Purkinje cell (primary cell): ENCODE data around the gene SHD. TPM values are rescaled to one million over a fixed set of nuclear protein-coding genes. Genes with fewer than 3 reads are reported as not detected.

Source experiments
- polyA plus RNA-seq: library from polyadenylated mRNA; unstranded; fragments of >200 nt; fragmentation: Nextera tagmentation; gene quantifications from 2 replicates; pipeline ENCODE4 v1.2.1, GENCODE V29; 2014

Gene SHD
- 12.3 TPM in 1 of 2 replicates, not detected in the other for polyA plus RNA-seq

GRCh38 chr19:4278419-4279266 is at the start of gene SHD:
TSS of gene SHD (plus strand) at chr19:4279266. CDS start at chr19:4280064, 798 bp downstream.

GRCh38 chr19:4246767-4247593 is 32.1 kb upstream of the SHD start, which contains the start of gene YJU2:
TSS of gene YJU2 (plus strand) at chr19:4247080. CDS start at chr19:4247147, 67 bp downstream.

GRCh38 chr19:4302243-4302640 is 23.2 kb downstream of the SHD start, which contains the start of gene TMIGD2:
TSS of gene TMIGD2 (minus strand) at chr19:4302389. CDS start at chr19:4302385, 4 bp downstream.

GRCh38 chr19:4304538-4305256 is 25.6 kb downstream of the SHD start, which contains the start of gene FSD1:
TSS of gene FSD1 (plus strand) at chr19:4304598. CDS start at chr19:4304747, 149 bp downstream.

GRCh38 chr19:4338441-4339355 is 59.6 kb downstream of the SHD start, which contains the start of gene STAP2:
TSS of gene STAP2 (minus strand) at chr19:4338827. CDS start at chr19:4338753, 74 bp downstream.

Other genes starting within 250 kb of the SHD start
- 1.5 TPM in 2 replicates for gene ZBTB7A, start 212.4 kb upstream of the SHD start, polyA plus RNA-seq
- gene MAP2K2, start 155.1 kb upstream of the SHD start, polyA plus RNA-seq: 7.0 and 11.9 TPM in 2 replicates
- gene CREB3L3, start 125.6 kb upstream of the SHD start, polyA plus RNA-seq: not detected in 2 replicates
- gene SIRT6, start 96.7 kb upstream of the SHD start, polyA plus RNA-seq: 3.3 TPM in 1 of 2 replicates, not detected in the other
- gene ANKRD24, start 96.6 kb upstream of the SHD start, polyA plus RNA-seq: 0.25 and 1.1 TPM in 2 replicates
- gene EBI3, start 49.7 kb upstream of the SHD start, polyA plus RNA-seq: not detected in 2 replicates
- 0.62 and 2.3 TPM in 2 replicates for gene YJU2, start 32.2 kb upstream of the SHD start, polyA plus RNA-seq
- gene TMIGD2, start 23.1 kb downstream of the SHD start, polyA plus RNA-seq: not detected in 2 replicates
- gene FSD1, start 25.3 kb downstream of the SHD start, polyA plus RNA-seq: 4.8 and 7.1 TPM in 2 replicates
- 2.9 TPM in 1 of 2 replicates, not detected in the other for gene STAP2, start 59.6 kb downstream of the SHD start, polyA plus RNA-seq
- gene MPND, start 64.3 kb downstream of the SHD start, polyA plus RNA-seq: 2.7 and 4.7 TPM in 2 replicates
- gene SH3GL1, start 121.3 kb downstream of the SHD start, polyA plus RNA-seq: 1.6 and 2.8 TPM in 2 replicates
- gene CHAF1A, start 123.4 kb downstream of the SHD start, polyA plus RNA-seq: 0.75 and 2.4 TPM in 2 replicates
- 12.1 and 14.0 TPM in 2 replicates for gene UBXN6, start 178.5 kb downstream of the SHD start, polyA plus RNA-seq
- gene HDGFL2, start 193.0 kb downstream of the SHD start, polyA plus RNA-seq: 1.7 and 3.8 TPM in 2 replicates
- not detected in 2 replicates for gene PLIN4, start 239.2 kb downstream of the SHD start, polyA plus RNA-seq